Activated CD4-positive, alpha-beta memory T cell treated with anti-CD3 and anti-CD28 coated beads for 36 hours (primary cell): ENCODE measurements around the gene P4HB. TPM values are rescaled to one million over a fixed set of nuclear protein-coding genes. Genes with fewer than 3 reads are reported as not detected.

Source experiments
- CTCF ChIA-PET: fragments of 350-600 bp; sonication (Branson Sonifier 250); formaldehyde crosslinking; loops from one replicate; lab custom pipeline; 2021; ENCODE audit warnings: antibody characterized with exemption, inconsistent platforms; lab: Charles Lee
- POLR2A ChIA-PET: fragments of 350-600 bp; sonication (Branson Sonifier 250); formaldehyde crosslinking; loops from one replicate; lab custom pipeline; 2021; ENCODE audit warnings: antibody characterized with exemption; lab: Charles Lee
- DNase-seq: peaks from one replicate; pipeline ENCODE4 v3.0.0-alpha.2; 2020
- H3K27ac Mint-ChIP-seq: one replicate; pipeline ENCODE4 v1.8.0; 2021; ENCODE audit warnings: mixed read lengths
- H3K27me3 Mint-ChIP-seq: one replicate; pipeline ENCODE4 v1.8.0; 2021; ENCODE audit warnings: mixed read lengths
- H3K36me3 Mint-ChIP-seq: one replicate; pipeline ENCODE4 v1.8.0; 2021; ENCODE audit warnings: mixed read lengths
- H3K4me1 Mint-ChIP-seq: one replicate; pipeline ENCODE4 v1.8.0; 2021; ENCODE audit warnings: low read depth, mixed read lengths
- H3K4me3 Mint-ChIP-seq: one replicate; pipeline ENCODE4 v1.8.0; 2021; ENCODE audit warnings: mild to moderate bottlenecking, mixed read lengths
- H3K9me3 Mint-ChIP-seq: one replicate; pipeline ENCODE4 v1.8.0; 2021; ENCODE audit warnings: mixed read lengths
- intact Hi-C: fragments of 100-400 bp; cut with micrococcal nuclease; formaldehyde crosslinking; loops from one replicate; pipeline ENCODE4 v1.15.1; 2023
- total RNA-seq, 2 experiments: library from RNA; stranded (reverse); gene quantifications; one replicate each; pipeline ENCODE4 v1.2.3, GENCODE V29; 2021

Gene P4HB
- total RNA-seq, 2 experiments from 2014 or later = 358 to 367 TPM

- POLR2A ChIA-PET = no interaction called here
- CTCF ChIA-PET = no interaction called here
- peaks cover 21% of the 10 kb centered on the region for H3K36me3 Mint-ChIP-seq
Measured at GRCh38 chr17:81902653-81903414, 42.5 kb upstream of the P4HB start.

GRCh38 chr17:81902023-81902652 is 41.8 kb upstream of the P4HB start, which contains the start of gene NPB:
NPB (plus strand) TSS chr17:81902238; CDS start chr17:81902278, 40 bp downstream.
- CTCF ChIA-PET = no interaction called here
- Mint-ChIP-seq H3K27ac (no peak within 1 kb of the TSS), H3K4me1 (peaks cover 8% of the 10 kb centered on the region), H3K4me3 (no peak within 1 kb of the TSS), H3K27me3 (peaks cover 8% of the 10 kb centered on the region), H3K36me3 (peaks cover 23% of the 10 kb centered on the region), H3K9me3 (no peaks in the 10 kb centered on the region)
- intact Hi-C loops = no loop called here
- no peak for DNase-seq
- POLR2A ChIA-PET = interaction anchor here (0.6 kb wide), 1 partner anchor 47 kb away, joined by 4 read pairs; no protein-coding TSS in a partner anchor

More at GRCh38 chr17:81902653-81903414, 42.5 kb upstream of the P4HB start:
- intact Hi-C loops = no loop called here
- H3K9me3 Mint-ChIP-seq = no peaks in the 10 kb centered on the region
- H3K27me3 Mint-ChIP-seq = peaks cover 8% of the 10 kb centered on the region
- H3K27ac Mint-ChIP-seq = no peak overlapping the region
- peaks cover 8% of the 10 kb centered on the region for H3K4me1 Mint-ChIP-seq
- H3K4me3 Mint-ChIP-seq = no peak overlapping the region
- DNase-seq = no peak

- Mint-ChIP-seq H3K4me1 (peaks cover 8% of the 10 kb centered on the region), H3K36me3 (peaks cover 21% of the 10 kb centered on the region), H3K27me3 (peaks cover 8% of the 10 kb centered on the region), H3K9me3 (no peaks in the 10 kb centered on the region), H3K4me3 (no peak overlapping the region), H3K27ac (no peak overlapping the region)
- ChIA-PET CTCF (no interaction called here), POLR2A (interaction anchor here (0.6 kb wide), 1 partner anchor 46 kb away, joined by 4 read pairs; no protein-coding TSS in a partner anchor)
- no peak for DNase-seq
- intact Hi-C loops = no loop called here
Measured at GRCh38 chr17:81901167-81902022, 41.1 kb upstream of the P4HB start.

- intact Hi-C loops = no loop called here
- Mint-ChIP-seq H3K4me1 (peaks cover 8% of the 10 kb centered on the region), H3K4me3 (no peak overlapping the region), H3K27ac (no peak overlapping the region), H3K27me3 (peaks cover 8% of the 10 kb centered on the region), H3K9me3 (no peaks in the 10 kb centered on the region), H3K36me3 (peaks cover 25% of the 10 kb centered on the region)
- no peak for DNase-seq
- CTCF ChIA-PET = no interaction called here
- POLR2A ChIA-PET = no interaction called here
Measured at GRCh38 chr17:81900181-81900820, 40.0 kb upstream of the P4HB start.

- peaks cover 28% of the 10 kb centered on the region for H3K36me3 Mint-ChIP-seq
- POLR2A ChIA-PET = no interaction called here
- intact Hi-C loops = no loop called here
Measured at GRCh38 chr17:81899514-81900166, 39.3 kb upstream of the P4HB start.

DNA sequence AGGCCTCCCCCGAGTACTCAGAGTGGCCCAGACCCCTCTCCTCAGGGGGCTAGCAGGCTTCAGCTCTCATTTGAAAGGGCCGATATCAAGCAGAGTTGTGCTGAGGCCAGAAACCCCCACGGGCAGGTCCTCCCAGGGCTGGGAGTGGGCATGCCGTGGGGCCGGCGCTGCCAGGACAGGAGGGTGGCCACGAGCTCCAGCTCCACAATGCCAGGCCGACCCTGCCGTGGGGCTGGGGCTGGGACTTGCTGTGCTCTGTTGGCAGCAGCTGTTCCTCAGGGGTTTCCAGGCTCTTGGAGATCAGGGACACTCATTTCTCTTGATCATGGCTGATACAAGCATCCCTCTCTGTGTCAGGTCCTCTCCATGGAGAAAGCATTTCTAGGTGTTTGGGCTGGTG is 38.5 kb upstream of the P4HB start:
- intact Hi-C loops = no loop called here
- Mint-ChIP-seq H3K4me3 (no peak overlapping the region), H3K27me3 (peaks cover 8% of the 10 kb centered on the region), H3K4me1 (peaks cover 8% of the 10 kb centered on the region), H3K9me3 (no peaks in the 10 kb centered on the region), H3K36me3 (peaks cover 28% of the 10 kb centered on the region), H3K27ac (no peak overlapping the region)
- ChIA-PET CTCF (no interaction called here), POLR2A (no interaction called here)
- no peak for DNase-seq

More at GRCh38 chr17:81899514-81900166, 39.3 kb upstream of the P4HB start:
- no peaks in the 10 kb centered on the region for H3K9me3 Mint-ChIP-seq
- H3K27me3 Mint-ChIP-seq = peaks cover 8% of the 10 kb centered on the region
- H3K27ac Mint-ChIP-seq = no peak overlapping the region
- no peak overlapping the region for H3K4me3 Mint-ChIP-seq
- peaks cover 8% of the 10 kb centered on the region for H3K4me1 Mint-ChIP-seq
- CTCF ChIA-PET = no interaction called here
- no peak for DNase-seq

GRCh38 chr17:81898029-81898866 is 37.9 kb upstream of the P4HB start:
- Mint-ChIP-seq H3K36me3 (peaks cover 28% of the 10 kb centered on the region), H3K4me1 (peaks cover 8% of the 10 kb centered on the region), H3K9me3 (no peaks in the 10 kb centered on the region), H3K27ac (no peak overlapping the region), H3K27me3 (peaks cover 8% of the 10 kb centered on the region), H3K4me3 (no peak overlapping the region)
- DNase-seq = no peak
- intact Hi-C loops = no loop called here
- POLR2A ChIA-PET = interaction anchor here (0.5 kb wide), 1 partner anchor 74 kb away, joined by 6 read pairs; no protein-coding TSS in a partner anchor
- CTCF ChIA-PET = no interaction called here

DNA sequence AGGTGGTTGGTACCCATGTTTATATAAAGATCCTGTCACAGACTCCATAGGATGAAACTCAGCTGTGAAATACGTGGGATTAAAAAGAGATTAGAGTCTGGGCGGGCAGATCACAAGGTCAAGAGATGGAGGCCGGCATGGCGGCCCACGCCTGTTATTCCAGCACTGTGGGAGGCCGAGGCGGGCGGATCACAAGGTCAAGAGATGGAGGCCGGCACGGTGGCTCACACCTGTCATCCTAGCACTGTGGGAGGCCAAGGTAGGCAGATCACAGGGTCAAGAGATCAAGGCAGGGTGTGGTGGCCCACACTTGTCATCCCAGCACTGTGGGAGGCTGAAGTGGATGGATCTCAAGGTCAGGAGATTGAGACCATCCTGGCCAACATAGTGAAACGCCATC is 35.1 kb upstream of the P4HB start:
- Mint-ChIP-seq H3K27me3 (no peaks in the 10 kb centered on the region), H3K36me3 (peaks cover 31% of the 10 kb centered on the region), H3K9me3 (no peaks in the 10 kb centered on the region), H3K4me3 (no peak overlapping the region), H3K4me1 (peaks cover 2% of the 10 kb centered on the region), H3K27ac (no peak overlapping the region)
- ChIA-PET POLR2A (no interaction called here), CTCF (no interaction called here)
- intact Hi-C loops = no loop called here
- DNase-seq = no peak

- Mint-ChIP-seq H3K36me3 (peaks cover 45% of the 10 kb centered on the region), H3K4me1 (peaks cover 26% of the 10 kb centered on the region), H3K4me3 (peak overlapping the region; percentile 93), H3K27me3 (no peaks in the 10 kb centered on the region), H3K9me3 (no peaks in the 10 kb centered on the region), H3K27ac (peak overlapping the region; percentile 97)
- intact Hi-C loops = loop anchor here (1.0 kb wide), 1 partner anchor 20 kb away; the partner anchor contains the start of gene ARHGDIA
- ChIA-PET POLR2A (interaction anchor here (0.6 to 2.2 kb wide), 5 partner anchors 12 to 206 kb away, joined by 3 to 16 read pairs (median 4); partner anchors contain the start of genes ARHGDIA and PCYT2), CTCF (no interaction called here)
- no peak for DNase-seq
Measured at GRCh38 chr17:81891303-81891552, 30.9 kb upstream of the P4HB start.

- no peaks in the 10 kb centered on the region for H3K27me3 Mint-ChIP-seq
- H3K9me3 Mint-ChIP-seq = no peaks in the 10 kb centered on the region
- peak overlapping the region; percentile 89 for H3K27ac Mint-ChIP-seq
- intact Hi-C loops = loop anchor here (1.0 kb wide), 1 partner anchor 19 kb away; the partner anchor contains the start of gene ARHGDIA
- peak; percentile 41 for DNase-seq
- CTCF ChIA-PET = no interaction called here
- H3K4me3 Mint-ChIP-seq = peak overlapping the region; percentile 85
- POLR2A ChIA-PET = interaction anchor here (0.6 to 2.2 kb wide), 5 partner anchors 11 to 205 kb away, joined by 3 to 16 read pairs (median 4); partner anchors contain the start of genes ARHGDIA and PCYT2
- peaks cover 47% of the 10 kb centered on the region for H3K36me3 Mint-ChIP-seq
- H3K4me1 Mint-ChIP-seq = peaks cover 26% of the 10 kb centered on the region
Measured at GRCh38 chr17:81890447-81891302, 30.3 kb upstream of the P4HB start.
